ENCODE data around the gene MMP28.
A peak's percentile ranks its signal among the peaks of the same experiment; 100 is the strongest.

Gene MMP28

GRCh38 chr17:35742896-35743477 lies 52.5 kb downstream of the MMP28 start:
- peak; percentile 4 for DNase-seq (ENCODE audit: low spot score)

DNA sequence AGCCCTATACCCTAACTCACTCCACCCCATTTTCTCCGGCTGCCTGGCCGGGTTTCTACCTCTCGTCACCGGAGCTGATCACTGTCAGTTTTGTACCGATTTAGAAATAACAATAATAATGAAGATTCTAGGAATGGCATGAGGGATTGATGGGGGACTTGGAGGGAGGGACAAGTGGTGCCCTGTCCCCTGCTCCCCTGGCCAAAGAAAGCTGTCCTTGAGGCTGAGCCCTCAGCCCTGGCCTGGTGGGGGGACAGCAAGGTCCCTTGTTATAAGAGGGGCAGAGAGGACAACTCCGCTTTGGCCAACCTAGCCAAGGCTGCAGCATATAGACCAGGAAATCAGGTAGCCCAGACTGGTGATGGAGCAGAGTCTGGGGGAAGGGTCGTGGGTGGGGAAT lies 52.9 kb downstream of the MMP28 start:
- DNase-seq (ENCODE audit: low spot score), result no peak

DNA sequence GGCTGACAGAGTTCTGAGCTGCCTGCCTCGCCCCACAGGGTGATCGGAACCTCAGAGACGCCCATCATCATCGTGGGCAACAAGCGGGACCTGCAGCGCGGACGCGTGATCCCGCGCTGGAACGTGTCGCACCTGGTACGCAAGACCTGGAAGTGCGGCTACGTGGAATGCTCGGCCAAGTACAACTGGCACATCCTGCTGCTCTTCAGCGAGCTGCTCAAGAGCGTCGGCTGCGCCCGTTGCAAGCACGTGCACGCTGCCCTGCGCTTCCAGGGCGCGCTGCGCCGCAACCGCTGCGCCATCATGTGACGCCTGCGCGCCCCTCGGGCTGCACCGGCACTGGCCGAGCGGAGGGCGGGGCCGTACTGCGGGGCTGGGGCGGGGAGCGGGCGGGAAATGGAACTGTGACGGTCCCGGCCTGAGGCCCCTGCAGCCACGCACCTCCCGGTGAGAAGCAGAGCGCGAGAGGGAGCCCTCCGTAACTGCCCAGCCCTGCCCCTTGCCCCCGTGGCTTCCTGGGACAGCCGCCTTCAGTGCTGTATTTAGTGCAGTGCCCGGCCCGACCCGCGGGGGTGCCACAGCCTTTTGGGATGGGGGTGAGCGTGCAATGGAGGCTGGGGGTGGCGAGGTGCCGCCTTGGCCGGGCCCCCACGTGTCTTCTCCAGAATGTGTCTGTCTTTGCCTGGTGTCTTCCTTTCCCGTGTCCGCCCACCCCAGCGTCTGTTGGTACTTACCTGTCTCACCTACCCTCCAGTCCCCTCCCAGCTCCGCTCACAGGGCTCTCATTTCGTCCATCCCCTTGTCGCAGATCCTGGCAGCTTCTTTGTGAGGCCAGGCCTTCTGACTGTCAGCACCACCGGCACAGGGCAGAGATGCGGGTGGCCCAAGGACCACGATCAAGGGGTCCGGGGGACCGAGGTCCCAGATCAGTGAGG lies 54.2 kb downstream of the MMP28 start:
- DNase-seq (ENCODE audit: low spot score), result no peak

- no peak for DNase-seq (ENCODE audit: low spot score)
Measured at GRCh38 chr17:35740216-35740615, 55.2 kb downstream of the MMP28 start.

DNA sequence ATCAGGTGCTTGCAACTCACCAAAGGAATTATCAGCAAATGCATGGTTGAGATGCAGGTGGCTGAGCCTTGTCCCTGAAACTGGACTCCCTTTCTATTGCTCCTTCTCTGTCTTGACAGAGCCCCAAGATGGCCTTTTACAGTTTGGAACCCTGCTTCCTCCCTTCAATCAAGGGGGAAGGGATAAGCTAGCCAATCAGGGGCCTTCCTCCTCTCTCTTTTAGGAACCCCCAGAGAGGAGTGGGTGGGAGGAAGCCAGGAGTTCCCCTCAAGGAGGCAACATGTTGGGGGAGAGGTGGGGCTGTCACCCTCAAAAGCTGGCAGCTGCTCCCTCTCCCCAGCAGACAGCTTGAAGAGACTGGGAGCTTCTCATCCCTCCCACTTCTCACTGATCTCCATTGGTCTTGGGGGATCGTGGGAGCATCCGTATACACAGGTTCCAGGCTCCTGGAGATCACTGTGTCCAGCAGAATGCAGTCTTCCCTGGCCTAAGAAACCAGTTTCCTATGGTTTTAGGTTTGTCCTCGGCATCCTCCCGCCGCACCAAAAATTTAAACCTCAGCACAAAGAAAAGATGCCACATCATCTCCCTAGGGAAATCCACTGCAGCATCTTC lies 56.8 kb downstream of the MMP28 start:
- no peak for DNase-seq (ENCODE audit: low spot score)

DNA sequence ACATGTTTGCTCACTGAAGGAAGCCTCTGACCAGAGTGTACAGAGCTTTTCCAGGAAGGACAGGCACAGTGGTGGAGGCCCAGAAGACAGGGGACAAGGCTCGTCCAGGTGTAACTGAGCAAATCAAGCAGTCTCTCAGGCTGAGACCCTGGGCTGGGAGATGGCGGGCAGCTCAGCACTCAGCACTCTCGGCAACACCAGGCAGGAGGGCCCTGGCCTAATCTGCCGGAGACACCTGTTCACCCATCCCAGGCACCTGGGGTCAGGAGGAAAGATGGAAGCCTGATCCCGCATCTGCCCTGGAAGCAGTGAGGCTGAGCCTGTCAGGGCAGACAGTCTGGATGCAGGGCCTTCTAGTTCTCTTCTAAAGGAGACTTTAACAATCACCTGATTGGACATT lies 59.2 kb downstream of the MMP28 start:
- no peak for DNase-seq (ENCODE audit: low spot score)

DNA sequence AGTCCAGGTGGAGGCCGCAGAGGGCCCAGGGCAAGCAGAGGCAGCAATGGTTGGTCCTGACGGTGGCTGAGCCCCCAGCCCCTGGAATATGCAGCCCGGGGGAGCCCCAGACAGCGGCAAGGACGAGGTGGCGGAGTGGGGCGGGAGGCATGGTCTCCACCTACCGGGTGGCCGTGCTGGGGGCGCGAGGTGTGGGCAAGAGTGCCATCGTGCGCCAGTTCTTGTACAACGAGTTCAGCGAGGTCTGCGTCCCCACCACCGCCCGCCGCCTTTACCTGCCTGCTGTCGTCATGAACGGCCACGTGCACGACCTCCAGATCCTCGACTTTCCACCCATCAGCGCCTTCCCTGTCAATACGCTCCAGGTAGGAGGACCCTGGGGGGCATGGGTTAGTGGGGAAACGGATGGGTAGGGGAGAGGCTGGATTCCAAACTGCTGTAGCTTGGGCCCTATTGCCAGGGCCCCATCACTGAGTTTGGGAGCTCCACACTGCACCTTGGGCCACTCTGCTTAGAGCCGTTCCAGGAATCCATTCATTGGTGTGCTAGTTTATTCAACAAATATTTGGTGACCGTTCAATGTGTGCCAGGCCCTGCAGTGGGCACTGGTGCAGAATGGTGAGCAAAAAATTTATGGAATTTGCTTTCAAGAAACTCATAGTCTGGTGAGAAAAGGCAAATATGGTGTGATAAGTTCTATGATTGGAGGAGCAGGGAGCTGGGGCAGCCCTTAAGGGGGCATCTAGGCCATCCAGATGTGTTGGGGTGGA lies 60.2 kb downstream of the MMP28 start:
- no peak for DNase-seq (ENCODE audit: low spot score)

- no peak for DNase-seq (ENCODE audit: low spot score)
Measured at GRCh38 chr17:35734396-35734795, 61.0 kb downstream of the MMP28 start.

DNA sequence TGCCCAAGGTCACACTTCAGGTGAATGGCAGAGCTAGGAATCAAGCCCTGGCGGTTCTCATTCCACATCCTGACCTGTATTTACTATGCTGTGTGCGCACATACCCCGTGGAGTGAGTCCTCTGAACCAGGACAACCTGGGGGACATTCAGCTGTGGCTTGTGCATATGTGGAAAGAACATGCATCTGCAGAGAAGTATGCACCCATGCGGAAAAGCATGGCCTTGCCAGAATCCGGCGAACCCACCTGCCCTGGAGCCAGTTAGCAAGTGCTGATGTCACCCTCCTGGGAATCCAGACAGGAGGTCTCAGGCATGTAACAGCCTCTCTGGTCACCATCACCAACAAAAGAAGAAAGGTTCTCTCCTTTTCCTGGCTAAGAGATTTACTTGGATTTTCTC lies 62.1 kb downstream of the MMP28 start:
- DNase-seq (ENCODE audit: low spot score), result no peak

DNA sequence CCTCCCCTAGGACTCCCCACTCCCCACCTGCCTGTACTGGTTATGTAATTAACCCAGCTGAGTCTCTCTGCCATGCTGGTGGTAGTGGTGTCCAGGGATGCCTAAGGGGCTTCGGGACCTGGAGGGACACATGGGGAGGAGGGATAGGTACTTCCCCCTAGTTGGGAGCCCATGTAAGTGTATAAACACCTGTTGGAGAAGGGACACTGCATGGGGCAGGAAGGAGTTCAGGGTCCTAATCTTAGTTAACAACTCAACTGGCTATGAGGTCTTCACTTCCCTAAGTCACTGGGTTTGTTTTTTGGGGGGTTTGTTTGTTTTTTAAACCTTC lies 62.7 kb downstream of the MMP28 start:
- no peak for DNase-seq (ENCODE audit: low spot score)

DNA sequence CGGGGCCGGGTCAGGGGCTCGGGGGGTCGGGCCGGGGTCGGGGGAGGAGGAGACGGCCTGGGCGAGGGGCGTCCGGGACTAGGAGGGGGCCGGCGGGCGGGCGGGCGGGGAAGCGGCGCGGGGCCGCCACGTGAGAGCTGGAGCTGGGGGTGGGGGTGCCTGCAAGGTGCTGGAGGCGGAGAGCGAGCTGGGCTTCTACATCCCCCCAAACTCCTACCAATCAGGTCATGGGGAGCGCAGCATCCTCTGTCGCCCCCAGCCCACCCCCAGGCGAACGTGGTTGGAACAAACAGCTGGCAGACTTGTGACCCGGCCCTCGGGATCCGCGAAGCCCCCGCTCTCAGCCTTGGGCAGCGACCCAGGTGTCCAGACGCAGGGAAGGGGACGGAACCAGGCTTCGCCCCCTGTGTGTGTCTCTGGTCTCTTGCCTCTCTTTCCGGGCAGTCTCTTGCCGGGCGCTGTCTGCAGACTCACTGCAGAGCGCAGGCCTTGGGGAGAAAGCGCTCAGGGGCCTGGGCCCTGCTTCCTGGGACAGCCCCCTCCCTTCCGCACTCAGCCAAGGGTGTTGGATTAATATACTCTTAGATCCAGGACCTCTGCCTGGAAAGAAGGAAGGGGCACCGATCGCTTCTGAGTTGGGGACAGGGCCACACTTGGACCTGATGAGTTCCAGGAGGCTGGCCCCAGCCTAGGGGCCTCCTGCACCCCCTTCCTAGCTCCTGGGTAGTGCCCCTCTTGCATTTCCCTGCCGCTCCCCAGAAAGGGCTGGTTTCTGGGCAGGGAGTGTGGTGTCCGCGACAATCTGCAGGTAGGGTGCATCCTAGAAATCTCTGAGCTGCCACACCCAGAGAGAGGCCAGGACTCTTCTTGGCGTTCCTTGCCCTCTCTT lies 63.3 kb downstream of the MMP28 start:
- no peak for DNase-seq (ENCODE audit: low spot score)

- peak; percentile 81 for DNase-seq (ENCODE audit: low spot score)
Measured at GRCh38 chr17:35731239-35731916, 64.1 kb downstream of the MMP28 start, which contains the start of gene RASL10B. Gene RASL10B, plus strand, starts transcription at chr17:35731639. Its CDS starts 3,546 bp downstream, at chr17:35735185.

DNA sequence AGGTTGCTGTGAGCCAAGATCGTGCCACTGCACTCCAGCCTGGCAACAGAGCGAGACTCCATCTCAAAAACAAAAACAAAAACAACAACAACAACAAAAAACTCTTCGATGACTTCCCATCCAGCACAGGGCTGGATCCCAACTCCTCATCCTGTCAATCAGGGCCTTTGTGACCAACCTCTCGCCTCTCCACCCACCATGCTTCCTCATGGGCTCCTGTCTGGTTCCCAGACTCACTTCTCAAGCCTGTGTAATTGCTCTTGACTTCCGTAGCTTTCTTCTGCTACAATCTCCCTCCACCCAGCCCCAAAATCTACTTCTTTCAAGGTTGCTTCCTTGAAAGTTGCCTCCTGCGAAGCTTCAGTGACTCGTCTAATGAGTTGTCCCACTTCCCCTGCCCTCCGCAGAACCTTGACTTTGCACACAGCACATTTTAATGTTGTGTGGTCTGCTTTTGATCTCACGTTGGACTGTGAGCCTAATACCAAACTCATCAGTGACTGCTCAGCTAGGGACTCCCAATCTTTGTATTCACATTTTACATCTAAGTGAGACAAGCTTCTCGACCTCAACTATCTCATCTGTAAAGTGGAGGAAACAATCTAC lies 64.9 kb downstream of the MMP28 start:
- no peak for DNase-seq (ENCODE audit: low spot score)

DNA sequence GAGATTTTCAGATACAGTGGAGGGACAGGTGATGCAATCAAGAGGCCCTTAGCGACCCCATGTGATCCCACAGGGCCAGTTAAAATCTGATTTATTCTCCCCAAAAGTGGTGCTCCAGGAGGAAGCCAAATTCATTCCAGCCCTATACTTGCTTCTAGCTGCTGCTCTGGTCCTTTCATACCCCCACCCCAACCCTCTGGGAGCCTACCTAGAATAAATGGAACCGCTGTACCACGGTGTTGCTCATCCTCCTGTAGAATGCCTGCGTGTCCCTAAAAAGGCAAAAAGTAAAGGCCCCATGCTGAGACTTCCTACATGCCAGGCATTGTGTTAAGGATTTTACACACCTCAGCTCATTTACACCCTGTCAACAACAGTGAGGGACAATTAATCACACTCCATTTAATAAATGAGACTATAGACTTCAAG lies 66.0 kb downstream of the MMP28 start:
- no peak for DNase-seq (ENCODE audit: low spot score)

- DNase-seq (ENCODE audit: low spot score), result no peak
Measured at GRCh38 chr17:35728551-35728950, 66.9 kb downstream of the MMP28 start.

DNA sequence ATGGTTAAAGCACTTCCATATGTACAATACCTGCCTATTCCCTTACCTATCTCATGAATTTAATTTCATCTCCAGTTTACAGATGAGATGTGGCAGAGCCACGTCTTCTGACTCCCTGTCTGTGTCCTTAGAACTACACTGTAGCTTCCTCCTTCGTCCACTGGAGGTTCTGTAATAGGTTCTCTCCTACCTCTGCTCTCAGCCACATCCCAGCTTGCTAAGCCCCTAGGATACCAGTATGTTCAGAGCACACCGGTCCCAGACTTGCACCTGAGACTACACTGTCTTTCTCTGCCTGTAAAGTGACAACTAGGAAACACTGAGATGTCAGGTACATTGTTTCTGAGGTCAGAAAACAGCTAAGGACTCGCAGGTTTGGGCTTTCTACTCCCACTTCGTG lies 67.8 kb downstream of the MMP28 start:
- no peak for DNase-seq (ENCODE audit: low spot score)

GRCh38 chr17:35726953-35727460 lies 68.4 kb downstream of the MMP28 start:
- no peak for DNase-seq (ENCODE audit: low spot score)

DNA sequence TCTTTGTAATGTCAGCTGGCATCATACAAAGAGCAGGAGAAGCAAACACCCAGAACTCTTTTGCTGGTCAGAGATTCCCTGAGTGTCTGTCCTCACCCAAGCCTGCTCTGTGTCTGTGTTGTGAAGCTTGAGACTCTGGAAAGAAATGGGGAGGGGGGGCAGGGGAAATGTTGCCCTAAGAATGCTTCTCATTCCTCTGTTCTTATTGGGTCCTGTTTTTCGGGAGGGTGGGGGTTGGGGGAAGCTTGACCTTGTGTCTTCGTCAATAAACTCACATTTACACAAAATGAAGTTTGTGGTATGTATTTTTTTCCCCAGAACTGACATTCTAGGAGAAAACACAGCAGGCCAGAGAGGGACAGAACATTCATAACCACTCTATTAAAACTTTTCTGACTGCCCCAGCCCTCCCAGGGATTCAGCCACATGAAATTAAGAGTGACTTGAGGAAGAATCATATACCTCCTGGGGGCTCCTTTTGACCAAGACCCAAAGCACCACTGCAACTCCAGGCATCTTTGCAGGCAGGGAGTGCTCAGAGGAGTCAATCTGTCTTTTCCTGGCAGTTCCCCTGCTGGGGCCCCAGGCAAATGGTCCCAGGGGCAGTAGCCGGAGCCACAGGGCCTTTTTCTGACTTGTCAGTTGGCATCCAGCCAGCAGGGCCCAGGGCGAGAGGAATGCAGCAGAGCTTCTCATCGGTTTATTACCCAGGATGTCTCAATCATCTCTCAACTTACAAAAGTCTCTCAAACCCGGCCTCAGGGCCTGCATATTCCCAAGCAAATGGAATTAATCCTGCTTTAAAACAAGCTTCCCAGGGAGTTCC lies 69.1 kb downstream of the MMP28 start:
- peak; percentile 85 for DNase-seq (ENCODE audit: low spot score)

- DNase-seq (ENCODE audit: low spot score), result no peak
Measured at GRCh38 chr17:35725802-35726126, 69.7 kb downstream of the MMP28 start.

All from hepatic stellate cell (primary cell).